Astrocyte of the spinal cord (primary cell): Measurements from ENCODE around the gene ITGA1.

ENCODE experiments used
- DNase-seq: peaks from one replicate; pipeline ENCODE4 v3.0.0; 2011; ENCODE audit warnings: low read depth, low spot score
- H3K4me3 ChIP-seq: 2 replicates; pipeline ENCODE4 v1.5.1; 2011; ENCODE audit warnings: low read depth, mild to moderate bottlenecking, low read length, moderate library complexity
- CTCF ChIP-seq: IDR thresholded peaks from 2 replicates; pipeline ENCODE4 v1.5.1; 2012; ENCODE audit warnings: low read depth, mild to moderate bottlenecking, low read length, inconsistent platforms
- in situ Hi-C: cut with HindIII; loops from 2 replicates; pipeline ENCODE4 v1.10.0; 2017; ENCODE audit warnings: low sequenced_read_pairs

Gene ITGA1

GRCh38 chr5:52778781-52779180 is 8.9 kb upstream of the ITGA1 start:
- in situ Hi-C loops = no loop called here
- TF ChIP-seq CTCF = no peak
- no peak overlapping the region for H3K4me3 ChIP-seq
- no peak for DNase-seq

- no peak overlapping the region for H3K4me3 ChIP-seq
- TF ChIP-seq CTCF = no peak
- in situ Hi-C loops = no loop called here
Observed at GRCh38 chr5:52779213-52779612, 8.5 kb upstream of the ITGA1 start.

GRCh38 chr5:52783226-52783959 is 4.3 kb upstream of the ITGA1 start:
- TF ChIP-seq CTCF = no peak
- peak; percentile 23 for DNase-seq
- in situ Hi-C loops = no loop called here
- H3K4me3 ChIP-seq = no peak overlapping the region

More at GRCh38 chr5:52779213-52779612, 8.5 kb upstream of the ITGA1 start:
- no peak for DNase-seq

- H3K4me3 ChIP-seq = no peak overlapping the region
- DNase-seq = no peak
- in situ Hi-C loops = no loop called here
- TF ChIP-seq CTCF = no peak
Observed at GRCh38 chr5:52784737-52785136, 3.0 kb upstream of the ITGA1 start.

GRCh38 chr5:52786391-52786790 is 1.3 kb upstream of the ITGA1 start:
- DNase-seq = no peak
- H3K4me3 ChIP-seq = no peak overlapping the region
- in situ Hi-C loops = no loop called here
- no peak for TF ChIP-seq CTCF

DNA sequence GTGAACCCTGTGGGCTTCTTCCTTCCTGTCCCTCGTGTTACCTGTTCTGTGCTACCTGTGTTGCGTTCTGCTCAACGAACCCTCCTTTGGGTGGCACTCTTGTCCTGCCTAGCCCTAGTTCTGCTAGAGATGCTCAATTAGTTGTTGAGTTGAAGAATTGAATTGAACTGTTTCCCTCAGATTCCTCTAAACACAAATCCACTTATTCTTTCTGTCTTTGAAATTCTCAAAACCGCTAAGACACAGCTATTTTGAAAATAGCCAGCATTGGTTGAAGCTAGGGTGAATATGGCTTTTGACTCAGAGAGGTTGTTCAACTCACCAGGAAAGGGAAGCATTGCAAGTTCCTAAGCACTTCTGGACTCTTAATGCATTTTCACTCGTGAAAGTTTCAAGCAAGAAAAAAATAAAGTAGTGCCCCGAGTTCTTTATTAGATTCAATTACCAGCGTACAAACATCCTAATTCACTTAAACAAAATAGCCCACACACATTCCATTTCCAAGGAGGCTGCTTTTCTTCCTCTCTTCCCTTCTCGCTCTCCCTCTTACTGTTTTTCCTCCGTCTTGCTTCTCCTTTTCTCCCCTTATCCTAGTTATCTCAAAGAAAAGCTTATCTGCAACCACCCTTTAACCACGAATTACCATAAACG is 642 bp upstream of the ITGA1 start:
- DNase-seq = peak; percentile 26
- peak overlapping the region; percentile 67 for H3K4me3 ChIP-seq
- in situ Hi-C loops = no loop called here
- peak; percentile 31 for TF ChIP-seq CTCF
